Neural cell (in vitro differentiated cells): ENCODE results near the gene CUEDC1.

Experiments used
- CTCF ChIP-seq: fragments of 450-650 bp; IDR thresholded peaks from 2 replicates; pipeline ENCODE4 v1.5.1; 2014; ENCODE audit warnings: antibody characterized with exemption, mild to moderate bottlenecking, moderate library complexity; ENCODE audit not compliant: poor library complexity, severe bottlenecking
- EZH2 ChIP-seq: fragments of 200-600, 300-800 bp; shearing (Covaris generic), sonication (generic); IDR thresholded peaks from 2 replicates; pipeline ENCODE4 v1.6.1; 2014; ENCODE audit warnings: antibody characterized with exemption, low read length, borderline replicate concordance, mild to moderate bottlenecking; ENCODE audit not compliant: insufficient read depth, poor library complexity, severe bottlenecking
- POLR2AphosphoS5 ChIP-seq: IDR thresholded peaks from 2 replicates; pipeline ENCODE4 v1.6.1; 2012
- REST ChIP-seq: IDR thresholded peaks from 2 replicates; pipeline ENCODE4 v1.6.1; 2012; ENCODE audit warnings: borderline replicate concordance
- SMC3 ChIP-seq: fragments of 450-650 bp; conservative IDR thresholded peaks from 2 replicates; pipeline ENCODE4 v1.6.1; 2014; ENCODE audit warnings: antibody characterized with exemption, mild to moderate bottlenecking, moderate library complexity; ENCODE audit not compliant: poor library complexity
- TAF1 ChIP-seq: IDR thresholded peaks from 2 replicates; pipeline ENCODE4 v1.6.1; 2012; ENCODE audit warnings: low read depth

- TF ChIP-seq CTCF (no peak), REST (no peak), EZH2 (no peak), TAF1 (no peak), POLR2AphosphoS5 (no peak), SMC3 (no peak)
These were observed 116.2 kb downstream of the CUEDC1 start for GRCh38 chr17:57838857-57839570.
